Mesenchymal stem cell (in vitro differentiated cells and primary cell): Measurements from ENCODE around the gene DPYD.
A peak's percentile ranks its signal among the peaks of the same experiment; 100 is the strongest.

Experiments
- DNase-seq: peaks from one replicate; pipeline ENCODE4 v3.0.0-alpha.2; 2013
- H2AFZ ChIP-seq: one replicate; pipeline ENCODE4 v1.6.1; 2013; ENCODE audit warnings: low read depth, mild to moderate bottlenecking, control low read depth, inconsistent platforms, low read length, moderate library complexity
- H2AK5ac ChIP-seq: 2 replicates; pipeline ENCODE4 v1.6.1; 2013; ENCODE audit warnings: low read length, moderate library complexity, mild to moderate bottlenecking, inconsistent platforms; ENCODE audit not compliant: severe bottlenecking
- H2BK120ac ChIP-seq: one replicate; pipeline ENCODE4 v1.6.1; 2013; ENCODE audit warnings: low read depth, mild to moderate bottlenecking, inconsistent platforms, low read length, moderate library complexity
- H2BK12ac ChIP-seq, 2 experiments: one replicate each; pipeline ENCODE4 v1.6.1; 2013; ENCODE audit warnings: inconsistent platforms in 2 of 2, low read length in 2 of 2, mild to moderate bottlenecking in 2 of 2, moderate library complexity in 2 of 2, control low read depth in 1 of 2
- H2BK15ac ChIP-seq: one replicate; pipeline ENCODE4 v1.6.1; 2013; ENCODE audit warnings: mild to moderate bottlenecking, low read depth, inconsistent platforms; ENCODE audit not compliant: poor library complexity, severe bottlenecking
- H2BK5ac ChIP-seq: 2 replicates; pipeline ENCODE4 v1.6.1; 2013; ENCODE audit warnings: low read depth, mild to moderate bottlenecking, low read length, control low read depth, inconsistent platforms; ENCODE audit not compliant: poor library complexity, severe bottlenecking
- H3K14ac ChIP-seq, 2 experiments: one replicate each; pipeline ENCODE4 v1.6.1; 2013; ENCODE audit warnings: inconsistent platforms in 2 of 2, low read length in 2 of 2, control low read depth in 1 of 2, mild to moderate bottlenecking in 1 of 2, moderate library complexity in 1 of 2
- H3K18ac ChIP-seq, 2 experiments: one replicate each; pipeline ENCODE4 v1.6.1; 2013; ENCODE audit warnings: inconsistent platforms in 2 of 2, low read length in 2 of 2, control low read depth in 1 of 2, low read depth in 1 of 2, mild to moderate bottlenecking in 1 of 2
- H3K23ac ChIP-seq, 2 experiments: one replicate each; pipeline ENCODE4 v1.6.1; 2013; ENCODE audit warnings: inconsistent platforms in 2 of 2, low read length in 2 of 2, mild to moderate bottlenecking in 2 of 2, moderate library complexity in 2 of 2, control low read depth in 1 of 2
- H3K27ac ChIP-seq: 2 replicates; pipeline ENCODE4 v1.5.1; 2013; ENCODE audit warnings: mild to moderate bottlenecking, moderate library complexity, low read length, control low read depth, inconsistent platforms; ENCODE audit not compliant: poor library complexity, severe bottlenecking
- H3K27me3 ChIP-seq, 2 experiments: 2 replicates each; pipeline versions ENCODE4 v1.6.1 to v1.7.0; 2013; ENCODE audit warnings: low read length in 2 of 2, mild to moderate bottlenecking in 2 of 2, moderate library complexity in 2 of 2, control low read depth in 1 of 2, inconsistent platforms in 1 of 2; ENCODE audit not compliant: control insufficient read depth in 1 of 2, insufficient read depth in 1 of 2
- H3K36me3 ChIP-seq, 2 experiments: 2 replicates each; pipeline versions ENCODE4 v1.6.1 to v1.7.0; 2013; ENCODE audit warnings: low read length in 2 of 2, control low read depth in 1 of 2, inconsistent platforms in 1 of 2, low read depth in 1 of 2, mild to moderate bottlenecking in 1 of 2; ENCODE audit not compliant: insufficient read depth in 2 of 2, control insufficient read depth in 1 of 2
- H3K4ac ChIP-seq, 2 experiments: one replicate each; pipeline ENCODE4 v1.6.1; 2013; ENCODE audit warnings: inconsistent platforms in 2 of 2, low read length in 2 of 2, mild to moderate bottlenecking in 2 of 2, moderate library complexity in 2 of 2, control low read depth in 1 of 2, low read depth in 1 of 2
- H3K4me1 ChIP-seq: 2 replicates; pipeline ENCODE4 v1.6.1; 2013; ENCODE audit warnings: low read depth, low read length, control low read depth; ENCODE audit not compliant: control insufficient read depth, insufficient read depth
- H3K4me2 ChIP-seq: 2 replicates; pipeline ENCODE4 v1.6.1; 2013; ENCODE audit warnings: low read length, mild to moderate bottlenecking, inconsistent platforms; ENCODE audit not compliant: poor library complexity, severe bottlenecking
- H3K4me3 ChIP-seq, 2 experiments: 2 replicates each; pipeline versions ENCODE4 v1.5.1 to v1.7.0; 2013; ENCODE audit warnings: low read length in 2 of 2, mild to moderate bottlenecking in 2 of 2, control low read depth in 1 of 2, low read depth in 1 of 2; ENCODE audit not compliant: insufficient read depth in 1 of 2
- H3K79me1 ChIP-seq: replicated peaks from 2 replicates; pipeline ENCODE4 v1.6.1; 2013; ENCODE audit warnings: mild to moderate bottlenecking, control low read depth, low read length, inconsistent platforms; ENCODE audit not compliant: poor library complexity, severe bottlenecking
- H3K9ac ChIP-seq: 2 replicates; pipeline ENCODE4 v1.7.0; 2013; ENCODE audit warnings: mild to moderate bottlenecking, low read length, moderate library complexity
- H3K9me3 ChIP-seq: 2 replicates; pipeline ENCODE4 v1.7.0; 2013; ENCODE audit warnings: mild to moderate bottlenecking, low read length; ENCODE audit not compliant: control insufficient read depth
- H4K8ac ChIP-seq: one replicate; pipeline ENCODE4 v1.6.1; 2013; ENCODE audit warnings: inconsistent platforms, mild to moderate bottlenecking, low read length, moderate library complexity
- H4K91ac ChIP-seq: one replicate; pipeline ENCODE4 v1.6.1; 2013; ENCODE audit warnings: mild to moderate bottlenecking, low read length, inconsistent platforms
- WGBS: methylation state at CpG from one replicate; pipeline ENCODE4 v1.1.7; 2013; ENCODE audit warnings: mixed read lengths; 5-methylcytosine and 5-hydroxymethylcytosine counted together

Gene DPYD

DNA sequence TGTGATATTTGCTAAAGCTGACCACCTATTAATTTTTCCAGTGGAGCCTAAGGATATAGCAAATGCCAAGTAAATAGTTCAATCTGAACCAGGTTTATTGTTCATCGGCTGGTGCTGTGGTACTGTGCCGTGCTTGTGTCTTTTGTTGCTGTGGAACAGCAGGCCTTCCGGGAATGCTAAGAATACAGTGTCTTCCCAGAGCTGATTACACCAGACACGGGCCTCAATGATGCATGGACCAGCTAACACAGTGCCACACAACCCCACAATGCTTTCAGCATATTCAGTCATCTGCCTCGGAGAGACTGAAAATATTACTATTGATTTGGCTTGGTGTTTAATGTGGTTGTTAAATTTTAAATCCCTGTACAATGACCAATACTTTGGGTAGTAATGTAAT is 783.8 kb downstream of the DPYD start:
- H3K4me3 ChIP-seq: no peak overlapping the region
- H3K4me1 ChIP-seq: no peaks in the 10 kb centered on the region
- H3K4ac ChIP-seq: no peak overlapping the region
- no peak overlapping the region for H2BK120ac ChIP-seq
- H3K36me3 ChIP-seq: no peaks in the 10 kb centered on the region
- no peaks in the 10 kb centered on the region for H3K79me1 ChIP-seq
- H4K91ac ChIP-seq: no peak overlapping the region
- no peak for DNase-seq
- no peak overlapping the region for H2BK5ac ChIP-seq
- no peaks in the 10 kb centered on the region for H3K27me3 ChIP-seq
- H3K4me2 ChIP-seq: no peak overlapping the region
- H3K18ac ChIP-seq: no peak overlapping the region
- WGBS: 98% methylated on average over 3 of the region's 5 CpGs
- no peak overlapping the region for H3K23ac ChIP-seq
- no peaks in the 10 kb centered on the region for H3K9me3 ChIP-seq
- no peak overlapping the region for H3K14ac ChIP-seq
- H2AFZ ChIP-seq: no peak overlapping the region
- no peak overlapping the region for H4K8ac ChIP-seq
- no peak overlapping the region for H3K9ac ChIP-seq
- no peak overlapping the region for H2AK5ac ChIP-seq
- peak overlapping the region in 1 of 2 experiments; percentile 57 for H2BK12ac ChIP-seq
- H3K27ac ChIP-seq: no peak overlapping the region
- no peak overlapping the region for H2BK15ac ChIP-seq

DNA sequence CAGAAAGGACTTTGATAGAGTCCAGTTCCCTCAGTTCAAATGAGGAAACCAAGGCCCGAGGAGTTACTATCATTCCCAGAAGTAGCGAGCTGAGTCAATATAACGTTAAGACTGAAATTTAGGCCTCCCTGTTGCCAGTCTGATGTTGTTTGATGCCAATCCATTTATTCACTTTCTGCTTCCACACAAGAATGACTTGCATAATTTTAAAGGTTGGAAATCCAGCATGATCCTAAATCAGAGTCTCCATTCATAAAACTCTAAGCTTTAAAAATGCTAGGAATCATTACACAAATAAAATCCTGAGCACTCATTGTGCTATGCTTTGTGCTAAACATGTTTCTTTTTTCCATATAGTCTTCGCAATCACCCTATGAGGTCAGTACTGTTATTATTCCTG is 784.9 kb downstream of the DPYD start:
- Histone ChIP-seq H2AFZ (no peak overlapping the region), H3K36me3 (no peaks in the 10 kb centered on the region), H2BK5ac (no peak overlapping the region), H3K18ac (no peak overlapping the region), H3K14ac (no peak overlapping the region), H2BK120ac (no peak overlapping the region), H3K4ac (no peak overlapping the region), H3K79me1 (no peaks in the 10 kb centered on the region), H3K4me3 (no peak overlapping the region), H2BK15ac (no peak overlapping the region), H3K9ac (no peak overlapping the region), H3K27me3 (no peaks in the 10 kb centered on the region), H3K9me3 (no peaks in the 10 kb centered on the region), H4K8ac (no peak overlapping the region), H4K91ac (no peak overlapping the region), H3K27ac (no peak overlapping the region), H2BK12ac (no peak overlapping the region), H3K4me2 (no peak overlapping the region), H3K4me1 (no peaks in the 10 kb centered on the region), H3K23ac (no peak overlapping the region), H2AK5ac (no peak overlapping the region)
- 97% methylated on average over 4 of the region's 4 CpGs for WGBS
- DNase-seq: no peak

DNA sequence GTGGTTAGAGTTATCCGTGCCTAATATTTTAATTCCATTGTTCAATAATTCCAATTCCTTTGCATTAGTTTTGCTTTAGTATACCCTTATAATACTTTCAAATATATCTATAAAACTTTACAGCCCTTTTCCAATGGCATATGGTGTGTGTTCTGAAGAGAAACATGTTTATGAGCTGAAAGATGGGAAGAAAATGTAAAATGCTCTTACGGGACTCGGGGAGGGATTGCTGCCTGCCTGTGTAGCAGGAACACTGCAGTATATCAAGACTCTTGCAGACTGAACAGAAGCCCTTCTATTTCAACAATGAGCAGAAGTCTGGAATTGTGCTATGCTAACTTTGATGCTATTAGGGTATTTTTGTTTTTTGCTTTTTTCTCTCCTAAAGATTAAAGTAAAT is 792.4 kb downstream of the DPYD start:
- no peak overlapping the region for H2AFZ ChIP-seq

DNA sequence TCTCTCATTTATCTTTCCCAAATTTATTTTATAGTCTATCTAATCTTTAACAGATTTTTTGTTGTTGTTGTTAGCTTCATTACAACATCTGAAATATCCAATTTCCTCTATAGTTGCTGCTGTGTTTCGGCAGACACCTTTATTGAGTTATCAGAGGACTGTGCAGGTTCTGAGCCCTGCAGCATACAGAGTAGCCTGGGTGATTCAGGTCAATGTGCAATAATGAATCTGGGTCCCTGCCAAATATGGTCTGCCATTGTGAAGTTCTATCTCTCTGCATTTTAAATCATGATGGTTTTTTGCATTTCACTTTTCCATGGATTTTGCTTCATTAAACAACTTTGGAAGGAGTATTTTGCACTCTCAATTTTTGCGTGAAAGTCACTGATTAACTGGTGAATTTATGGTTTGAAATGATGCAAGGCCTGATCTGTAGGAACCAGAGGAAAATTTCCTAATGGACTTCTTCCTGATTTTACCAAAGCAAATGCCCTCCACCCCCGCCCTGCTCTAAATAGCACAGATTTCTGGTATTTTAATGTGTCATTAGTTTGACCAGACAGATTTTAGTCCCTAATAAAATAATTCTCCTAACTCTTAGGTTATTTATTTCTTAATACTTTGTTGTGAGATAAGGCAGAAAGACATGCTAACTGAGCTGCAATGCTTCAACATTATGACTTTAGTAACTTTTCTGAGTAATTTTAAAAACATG is 797.0 kb downstream of the DPYD start:
- Histone ChIP-seq H2BK120ac (no peak overlapping the region), H3K9ac (no peak overlapping the region)
- DNase-seq: peak; percentile 10

More for the DNA sequence above, 792.4 kb downstream of the DPYD start:
- no peaks in the 10 kb centered on the region for H3K79me1 ChIP-seq
- H3K23ac ChIP-seq: no peak overlapping the region
- H3K27me3 ChIP-seq: no peaks in the 10 kb centered on the region
- no peak overlapping the region for H3K9ac ChIP-seq
- H2BK120ac ChIP-seq: no peak overlapping the region
- H2BK5ac ChIP-seq: no peak overlapping the region
- no peak overlapping the region for H2AK5ac ChIP-seq
- no peak overlapping the region for H2BK15ac ChIP-seq
- H3K4ac ChIP-seq: no peak overlapping the region
- H4K91ac ChIP-seq: no peak overlapping the region
- H3K4me1 ChIP-seq: no peaks in the 10 kb centered on the region
- no peak overlapping the region for H3K14ac ChIP-seq
- no peak for DNase-seq
- H2BK12ac ChIP-seq: no peak overlapping the region
- 45% methylated on average over 2 of the region's 3 CpGs for WGBS
- H3K27ac ChIP-seq: no peak overlapping the region
- H3K4me2 ChIP-seq: no peak overlapping the region
- H3K18ac ChIP-seq: no peak overlapping the region
- H3K36me3 ChIP-seq: no peaks in the 10 kb centered on the region
- no peaks in the 10 kb centered on the region for H3K9me3 ChIP-seq
- no peak overlapping the region for H3K4me3 ChIP-seq
- H4K8ac ChIP-seq: no peak overlapping the region

More for the DNA sequence above, 797.0 kb downstream of the DPYD start:
- Histone ChIP-seq H2AK5ac (no peak overlapping the region), H3K4ac (no peak overlapping the region), H2AFZ (no peak overlapping the region), H3K27me3 (no peaks in the 10 kb centered on the region), H2BK5ac (no peak overlapping the region), H3K9me3 (no peaks in the 10 kb centered on the region), H3K14ac (no peak overlapping the region), H3K27ac (no peak overlapping the region), H3K23ac (no peak overlapping the region), H2BK12ac (no peak overlapping the region), H3K4me1 (no peaks in the 10 kb centered on the region), H4K91ac (no peak overlapping the region), H3K36me3 (no peaks in the 10 kb centered on the region), H2BK15ac (no peak overlapping the region), H3K79me1 (no peaks in the 10 kb centered on the region), H3K4me2 (no peak overlapping the region), H3K4me3 (no peak overlapping the region), H3K18ac (no peak overlapping the region), H4K8ac (no peak overlapping the region)
- WGBS: 100% methylated on average over 1 of the region's 3 CpGs
